ENCODE measurements around the gene DDX1.

DDX1 gene

GRCh38 chr2:15663802-15664201 lies 72.1 kb downstream of the DDX1 start:
- no peak for TF ChIP-seq CTCF (IDR thresholded peaks at IDR 0.05; ENCODE audit: low read depth, low read length)
- H3K9me3 ChIP-seq: no peaks in the 10 kb centered on the region; the same call in 1 of the 2 replicates
- no peak overlapping the region for H3K4me3 ChIP-seq (ENCODE audit: low read depth, low read length)
- no peaks in the 10 kb centered on the region for H3K36me3 ChIP-seq
- no peaks in the 10 kb centered on the region for H3K4me1 ChIP-seq
- no peak for DNase-seq
- no peaks in the 10 kb centered on the region for H3K27me3 ChIP-seq

- Histone ChIP-seq H3K27me3 (no peaks in the 10 kb centered on the region), H3K4me3 (ENCODE audit: low read depth, low read length) (no peak overlapping the region), H3K9me3 (no peaks in the 10 kb centered on the region; the same call in 1 of the 2 replicates), H3K36me3 (no peaks in the 10 kb centered on the region), H3K4me1 (no peaks in the 10 kb centered on the region)
- no peak for TF ChIP-seq CTCF (IDR thresholded peaks at IDR 0.05; ENCODE audit: low read depth, low read length)
- DNase-seq: no peak
These were observed 72.8 kb downstream of the DDX1 start for GRCh38 chr2:15664273-15665066.

- Histone ChIP-seq H3K4me1 (no peaks in the 10 kb centered on the region), H3K9me3 (no peaks in the 10 kb centered on the region; the same call in 1 of the 2 replicates), H3K36me3 (no peaks in the 10 kb centered on the region), H3K27me3 (no peaks in the 10 kb centered on the region), H3K4me3 (ENCODE audit: low read depth, low read length) (no peak overlapping the region)
- no peak for TF ChIP-seq CTCF (IDR thresholded peaks at IDR 0.05; ENCODE audit: low read depth, low read length)
- no peak for DNase-seq
These were observed 73.6 kb downstream of the DDX1 start for GRCh38 chr2:15665067-15665942.

- Histone ChIP-seq H3K36me3 (no peaks in the 10 kb centered on the region), H3K4me1 (no peaks in the 10 kb centered on the region), H3K4me3 (ENCODE audit: low read depth, low read length) (no peak overlapping the region), H3K27me3 (no peaks in the 10 kb centered on the region), H3K9me3 (no peaks in the 10 kb centered on the region; the same call in 1 of the 2 replicates)
- DNase-seq: no peak
- TF ChIP-seq CTCF (IDR thresholded peaks at IDR 0.05; ENCODE audit: low read depth, low read length): no peak
These were observed 74.3 kb downstream of the DDX1 start for GRCh38 chr2:15665943-15666460.

GRCh38 chr2:15666861-15667808 lies 75.5 kb downstream of the DDX1 start:
- Histone ChIP-seq H3K4me1 (no peaks in the 10 kb centered on the region), H3K9me3 (no peaks in the 10 kb centered on the region; the same call in 1 of the 2 replicates), H3K36me3 (no peaks in the 10 kb centered on the region), H3K27me3 (no peaks in the 10 kb centered on the region), H3K4me3 (ENCODE audit: low read depth, low read length) (no peak overlapping the region)
- DNase-seq: no peak
- no peak for TF ChIP-seq CTCF (IDR thresholded peaks at IDR 0.05; ENCODE audit: low read depth, low read length)
